Mesothelial cell of epicardium (in vitro differentiated cells): ENCODE data around the gene ETS1. TPM values are rescaled to one million over a fixed set of nuclear protein-coding genes. Genes with fewer than 3 reads are reported as not detected.

Source experiments
- DNase-seq, 2 experiments: peaks; one replicate each; pipeline ENCODE4 v3.0.0; 2021; ENCODE audit warnings: low spot score in 2 of 2; ENCODE audit not compliant: unreplicated experiment in 2 of 2
- H3K27ac Mint-ChIP-seq: 2 replicates; pipeline ENCODE4 v1.8.0; 2021; ENCODE audit warnings: mixed read lengths
- H3K27me3 Mint-ChIP-seq: 2 replicates; pipeline ENCODE4 v1.8.0; 2021; ENCODE audit warnings: low read depth, mixed read lengths
- H3K36me3 Mint-ChIP-seq: 2 replicates; pipeline ENCODE4 v1.8.0; 2021; ENCODE audit warnings: mixed read lengths
- H3K4me1 Mint-ChIP-seq: 2 replicates; pipeline ENCODE4 v1.8.0; 2021; ENCODE audit warnings: mixed read lengths
- H3K4me3 Mint-ChIP-seq: 2 replicates; pipeline ENCODE4 v1.8.0; 2021; ENCODE audit warnings: mild to moderate bottlenecking, moderate library complexity, mixed read lengths
- H3K9me3 Mint-ChIP-seq: 2 replicates; pipeline ENCODE4 v1.8.0; 2021; ENCODE audit warnings: mixed read lengths
- total RNA-seq: library from RNA; stranded (reverse); gene quantifications from 3 replicates; pipeline ENCODE4 v1.2.1, GENCODE V29; 2021
- TF ChIP-seq, protein P1 (sequence below): fragments of 200-600 bp; sonication (generic); IDR thresholded peaks from one replicate; pipeline ENCODE4 v1.5.0; 2021; ENCODE audit warnings: antibody characterized with exemption; ENCODE audit not compliant: unreplicated experiment

ETS1 gene
- total RNA-seq, 1 donor from 2014 or later: 29.7 TPM

DNA sequence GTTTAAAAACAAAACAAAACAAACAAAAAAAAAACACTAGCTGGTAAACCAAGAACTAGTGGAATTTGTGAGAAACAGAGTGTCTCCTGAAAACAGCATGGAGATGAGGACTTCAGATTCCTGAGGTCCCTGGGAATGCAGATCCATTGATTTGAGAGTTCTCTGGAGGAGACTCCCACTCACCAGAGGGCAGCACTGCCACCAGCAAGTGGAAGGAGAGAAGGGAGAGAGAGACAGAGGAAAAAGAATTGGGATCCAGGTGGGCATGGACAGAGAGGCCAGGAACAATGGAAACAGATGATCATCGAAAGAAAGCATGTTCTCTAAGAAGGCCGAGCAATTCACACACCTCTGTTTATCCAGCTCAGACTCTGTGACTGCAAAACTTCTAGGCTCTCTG lies 31.8 kb downstream of the ETS1 start:
- H3K27me3 Mint-ChIP-seq: no peaks in the 10 kb centered on the region
- TF ChIP-seq, protein P1, sequence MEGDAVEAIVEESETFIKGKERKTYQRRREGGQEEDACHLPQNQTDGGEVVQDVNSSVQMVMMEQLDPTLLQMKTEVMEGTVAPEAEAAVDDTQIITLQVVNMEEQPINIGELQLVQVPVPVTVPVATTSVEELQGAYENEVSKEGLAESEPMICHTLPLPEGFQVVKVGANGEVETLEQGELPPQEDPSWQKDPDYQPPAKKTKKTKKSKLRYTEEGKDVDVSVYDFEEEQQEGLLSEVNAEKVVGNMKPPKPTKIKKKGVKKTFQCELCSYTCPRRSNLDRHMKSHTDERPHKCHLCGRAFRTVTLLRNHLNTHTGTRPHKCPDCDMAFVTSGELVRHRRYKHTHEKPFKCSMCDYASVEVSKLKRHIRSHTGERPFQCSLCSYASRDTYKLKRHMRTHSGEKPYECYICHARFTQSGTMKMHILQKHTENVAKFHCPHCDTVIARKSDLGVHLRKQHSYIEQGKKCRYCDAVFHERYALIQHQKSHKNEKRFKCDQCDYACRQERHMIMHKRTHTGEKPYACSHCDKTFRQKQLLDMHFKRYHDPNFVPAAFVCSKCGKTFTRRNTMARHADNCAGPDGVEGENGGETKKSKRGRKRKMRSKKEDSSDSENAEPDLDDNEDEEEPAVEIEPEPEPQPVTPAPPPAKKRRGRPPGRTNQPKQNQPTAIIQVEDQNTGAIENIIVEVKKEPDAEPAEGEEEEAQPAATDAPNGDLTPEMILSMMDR: no peak
- H3K4me1 Mint-ChIP-seq: peaks cover 19% of the 10 kb centered on the region
- no peaks in the 10 kb centered on the region for H3K9me3 Mint-ChIP-seq
- no peak for DNase-seq
- no peak overlapping the region for H3K27ac Mint-ChIP-seq
- H3K36me3 Mint-ChIP-seq: no peaks in the 10 kb centered on the region
- H3K4me3 Mint-ChIP-seq: no peak overlapping the region

DNA sequence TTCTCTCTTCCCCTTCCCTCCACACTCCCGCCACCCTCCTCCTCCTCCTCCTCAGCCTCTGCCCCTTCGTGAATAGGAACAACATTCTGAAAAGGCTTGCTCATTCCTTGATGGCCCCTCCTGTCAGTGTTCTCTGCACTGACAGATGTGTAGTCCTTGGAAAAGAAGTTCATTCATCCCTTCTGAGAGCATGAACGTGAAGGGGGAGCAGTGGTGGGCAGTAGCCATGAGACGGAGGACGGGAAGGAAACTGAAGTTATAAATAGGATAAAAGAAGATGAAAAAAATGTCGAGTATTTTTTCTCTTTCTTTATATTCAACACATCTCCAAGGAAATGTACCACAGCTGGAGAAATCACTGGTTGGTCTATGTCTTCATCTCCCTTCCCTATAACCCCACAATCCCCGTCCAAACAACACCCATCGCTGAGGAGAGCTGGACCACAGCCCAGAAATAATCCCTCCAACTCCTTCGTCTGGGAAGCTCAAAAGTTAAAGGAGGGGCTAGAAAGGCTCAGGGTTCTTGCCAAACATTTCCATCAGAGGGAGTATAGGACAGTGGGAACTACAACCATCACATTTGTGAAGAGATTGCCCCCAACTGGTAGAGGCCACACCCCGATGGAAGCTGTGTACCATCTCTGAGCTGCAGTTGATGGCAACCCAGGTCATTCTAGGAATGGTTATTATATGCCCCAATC lies 33.5 kb downstream of the ETS1 start:
- Mint-ChIP-seq H3K4me3 (no peak overlapping the region), H3K27ac (peak overlapping the region; percentile 63), H3K36me3 (no peaks in the 10 kb centered on the region), H3K27me3 (peaks cover 7% of the 10 kb centered on the region), H3K9me3 (no peaks in the 10 kb centered on the region), H3K4me1 (peaks cover 25% of the 10 kb centered on the region)
- no peak for DNase-seq
- TF ChIP-seq, protein P1: no peak

DNA sequence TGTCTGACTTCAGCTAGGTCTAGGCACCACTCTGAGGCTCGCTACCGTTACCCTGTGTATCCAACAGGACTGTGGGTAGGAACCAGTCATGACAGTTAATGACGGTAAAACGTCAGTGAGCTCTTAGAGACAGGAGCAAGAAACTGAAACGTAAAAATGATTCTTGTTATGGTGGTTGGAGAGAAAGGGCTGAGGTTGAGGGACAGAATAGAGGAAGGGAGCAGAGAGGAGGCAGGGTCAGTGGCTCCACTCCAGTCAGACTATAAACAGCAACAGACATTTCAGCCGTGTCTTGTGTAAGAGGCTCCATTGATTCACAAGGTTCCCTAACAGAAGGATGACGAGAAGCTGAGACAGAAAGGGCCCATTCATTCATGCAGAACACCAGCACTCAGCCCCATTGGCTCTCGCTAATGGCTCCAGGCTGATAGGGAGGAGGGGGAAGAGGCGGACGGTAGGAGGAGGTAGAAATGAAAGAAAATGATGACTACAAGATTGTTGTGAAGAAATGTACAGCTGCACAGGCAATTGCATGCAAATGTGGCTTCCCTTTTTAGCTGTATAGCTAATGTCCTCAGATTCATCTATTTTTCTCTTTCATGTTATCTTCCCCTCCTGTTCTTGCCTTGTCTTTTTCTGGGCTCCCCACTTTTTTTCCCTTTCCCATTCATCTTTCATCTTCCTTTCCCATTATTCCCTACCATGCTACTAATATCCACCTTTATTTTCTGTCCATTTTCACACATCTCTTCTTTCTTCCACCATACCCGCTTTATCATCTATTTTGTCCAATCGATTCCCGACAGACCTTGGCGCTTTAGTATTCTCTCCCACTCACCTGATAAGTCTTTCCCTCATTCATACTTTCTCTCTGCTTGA lies 34.3 kb downstream of the ETS1 start:
- no peak for DNase-seq
- TF ChIP-seq, protein P1: no peak
- H3K36me3 Mint-ChIP-seq: no peaks in the 10 kb centered on the region
- no peak overlapping the region for H3K4me3 Mint-ChIP-seq
- H3K27ac Mint-ChIP-seq: peak overlapping the region; percentile 63
- H3K27me3 Mint-ChIP-seq: peaks cover 9% of the 10 kb centered on the region
- peaks cover 30% of the 10 kb centered on the region for H3K4me1 Mint-ChIP-seq
- H3K9me3 Mint-ChIP-seq: no peaks in the 10 kb centered on the region

DNA sequence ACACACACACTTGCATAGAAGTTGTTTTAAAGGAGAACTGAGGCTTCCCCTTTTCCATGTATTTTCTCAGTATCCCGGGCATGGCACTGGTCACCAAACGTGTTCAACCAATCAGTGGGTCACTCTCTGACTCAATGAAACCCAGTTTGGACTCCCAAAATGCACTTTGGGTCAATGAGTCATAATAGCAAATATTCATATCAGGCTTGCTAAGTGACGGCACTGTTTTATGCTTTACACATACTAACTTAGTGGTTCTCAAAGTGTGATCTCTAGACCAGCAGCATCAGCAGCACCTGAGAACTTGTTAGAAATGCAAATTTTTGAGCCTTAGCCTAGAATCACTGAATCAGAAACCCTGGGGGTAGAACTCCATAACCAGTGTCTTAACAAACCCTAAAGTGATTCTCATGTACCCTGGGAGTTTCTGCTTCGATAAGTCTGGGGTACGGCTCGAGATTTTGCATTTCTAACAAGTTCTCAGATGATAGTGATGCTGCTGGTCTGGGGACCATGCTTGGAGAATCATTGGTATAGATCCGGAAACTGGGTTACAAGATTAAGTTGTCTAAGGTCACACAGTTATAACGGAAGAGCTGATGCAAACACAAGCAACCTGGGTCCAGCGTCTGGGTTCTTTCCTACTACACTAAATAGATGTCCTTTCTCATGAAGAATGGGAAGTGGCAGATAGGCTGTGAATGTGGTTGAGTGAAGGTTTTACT lies 35.6 kb downstream of the ETS1 start:
- H3K36me3 Mint-ChIP-seq: no peaks in the 10 kb centered on the region
- H3K4me3 Mint-ChIP-seq: no peak overlapping the region
- no peak for DNase-seq
- H3K9me3 Mint-ChIP-seq: no peaks in the 10 kb centered on the region
- TF ChIP-seq, protein P1: no peak
- no peak overlapping the region for H3K27ac Mint-ChIP-seq
- H3K27me3 Mint-ChIP-seq: peaks cover 11% of the 10 kb centered on the region
- peaks cover 39% of the 10 kb centered on the region for H3K4me1 Mint-ChIP-seq

DNA sequence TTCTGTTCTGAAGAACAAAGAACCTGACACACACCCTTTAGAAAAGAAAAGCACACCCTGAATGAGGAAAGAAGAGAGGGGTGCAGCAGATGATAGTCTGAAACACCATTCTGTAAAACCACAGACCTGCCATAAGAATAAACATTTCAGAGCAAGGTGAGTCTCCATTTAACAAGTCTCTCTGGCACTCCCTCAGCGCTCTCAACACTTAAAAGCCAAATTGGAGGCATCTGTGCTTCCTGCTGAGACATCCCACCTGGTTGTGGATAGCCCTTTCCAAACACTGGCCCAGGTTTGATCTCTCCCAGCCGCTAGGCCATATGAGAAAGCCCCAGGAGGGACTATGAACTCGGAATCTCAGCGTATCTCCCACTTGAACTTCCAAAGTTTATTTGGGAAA lies 36.3 kb downstream of the ETS1 start:
- peaks cover 39% of the 10 kb centered on the region for H3K4me1 Mint-ChIP-seq
- no peak overlapping the region for H3K4me3 Mint-ChIP-seq
- TF ChIP-seq, protein P1: no peak
- no peaks in the 10 kb centered on the region for H3K36me3 Mint-ChIP-seq
- no peaks in the 10 kb centered on the region for H3K9me3 Mint-ChIP-seq
- DNase-seq: no peak
- H3K27me3 Mint-ChIP-seq: peaks cover 11% of the 10 kb centered on the region
- H3K27ac Mint-ChIP-seq: no peak overlapping the region
